GM19463 (cell line): Measurements from ENCODE around the gene CHST3.
A peak's percentile ranks its signal among the peaks of the same experiment; 100 is the strongest.
"Not testable (repeated sequence)": the region's sequence is repeated elsewhere in the genome, so short reads cannot be mapped to it uniquely, and the experiment has no call there.

ENCODE experiments used
- ATAC-seq: cut with Tn5 transposase; IDR thresholded peaks from one replicate; pipeline ENCODE4 v1.9.1; 2021; ENCODE audit warnings: mild to moderate bottlenecking, moderate library complexity; ENCODE audit not compliant: unreplicated experiment

The CHST3 gene

GRCh38 chr10:71972746-71973695 is 8.8 kb downstream of the CHST3 start:
- ATAC-seq = no peak

GRCh38 chr10:71973777-71974488 is 9.7 kb downstream of the CHST3 start:
- no peak for ATAC-seq

- ATAC-seq = peak; percentile 90
These were observed 10.4 kb downstream of the CHST3 start for GRCh38 chr10:71974489-71975021.

GRCh38 chr10:71975087-71975870 is 11.1 kb downstream of the CHST3 start:
- ATAC-seq = no peak

GRCh38 chr10:71975871-71976725 is 11.9 kb downstream of the CHST3 start:
- no peak for ATAC-seq

GRCh38 chr10:71977614-71977903 is 13.4 kb downstream of the CHST3 start:
- not testable (repeated sequence) for ATAC-seq

- no peak for ATAC-seq
These were observed 14.3 kb downstream of the CHST3 start for GRCh38 chr10:71978476-71978875.

- ATAC-seq = no peak
These were observed 14.9 kb downstream of the CHST3 start for GRCh38 chr10:71978988-71979691.

GRCh38 chr10:71979692-71980062 is 15.5 kb downstream of the CHST3 start:
- ATAC-seq = no peak

GRCh38 chr10:71980181-71981014 is 16.2 kb downstream of the CHST3 start:
- no peak for ATAC-seq

GRCh38 chr10:71981015-71981875 is 17.1 kb downstream of the CHST3 start:
- no peak for ATAC-seq

GRCh38 chr10:71981876-71982230 is 17.7 kb downstream of the CHST3 start:
- no peak for ATAC-seq

- ATAC-seq = no peak
These were observed 18.3 kb downstream of the CHST3 start for GRCh38 chr10:71982269-71983178.

GRCh38 chr10:71984126-71984808 is 20.1 kb downstream of the CHST3 start:
- no peak for ATAC-seq

GRCh38 chr10:71984809-71985388 is 20.7 kb downstream of the CHST3 start:
- ATAC-seq = no peak
